ENCODE measurements around the gene SURF1.

The SURF1 gene

DNA sequence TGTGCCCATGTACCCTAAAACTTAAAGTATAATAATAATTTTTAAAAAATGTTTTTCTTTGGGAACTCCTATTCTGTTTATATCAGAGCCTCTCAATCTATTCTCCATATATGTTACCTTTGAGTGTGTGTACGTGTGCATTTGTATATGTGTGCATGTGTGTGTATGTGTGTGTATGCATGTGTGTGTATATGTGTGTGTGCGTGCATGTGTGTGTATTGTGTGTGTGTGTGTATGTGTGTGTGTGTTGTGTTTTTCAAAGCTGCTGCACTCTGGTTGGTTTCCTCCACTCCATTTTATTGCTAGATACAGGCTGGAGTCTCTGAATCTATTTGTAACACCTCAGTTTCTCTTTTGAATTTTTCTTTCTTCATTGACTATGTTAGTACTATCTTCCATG is 40.3 kb downstream of the SURF1 start:
- DNase-seq = no peak
- no peak overlapping the region for H3K27ac ChIP-seq
- H3K36me3 ChIP-seq (replicated peaks) = no peaks in the 10 kb centered on the region
- TF ChIP-seq, protein P1, sequence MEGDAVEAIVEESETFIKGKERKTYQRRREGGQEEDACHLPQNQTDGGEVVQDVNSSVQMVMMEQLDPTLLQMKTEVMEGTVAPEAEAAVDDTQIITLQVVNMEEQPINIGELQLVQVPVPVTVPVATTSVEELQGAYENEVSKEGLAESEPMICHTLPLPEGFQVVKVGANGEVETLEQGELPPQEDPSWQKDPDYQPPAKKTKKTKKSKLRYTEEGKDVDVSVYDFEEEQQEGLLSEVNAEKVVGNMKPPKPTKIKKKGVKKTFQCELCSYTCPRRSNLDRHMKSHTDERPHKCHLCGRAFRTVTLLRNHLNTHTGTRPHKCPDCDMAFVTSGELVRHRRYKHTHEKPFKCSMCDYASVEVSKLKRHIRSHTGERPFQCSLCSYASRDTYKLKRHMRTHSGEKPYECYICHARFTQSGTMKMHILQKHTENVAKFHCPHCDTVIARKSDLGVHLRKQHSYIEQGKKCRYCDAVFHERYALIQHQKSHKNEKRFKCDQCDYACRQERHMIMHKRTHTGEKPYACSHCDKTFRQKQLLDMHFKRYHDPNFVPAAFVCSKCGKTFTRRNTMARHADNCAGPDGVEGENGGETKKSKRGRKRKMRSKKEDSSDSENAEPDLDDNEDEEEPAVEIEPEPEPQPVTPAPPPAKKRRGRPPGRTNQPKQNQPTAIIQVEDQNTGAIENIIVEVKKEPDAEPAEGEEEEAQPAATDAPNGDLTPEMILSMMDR (IDR thresholded peaks at IDR 0.05; ENCODE audit: low read depth, low read length, missing control alignments) = no peak
- H3K27me3 ChIP-seq (replicated peaks) = no peaks in the 10 kb centered on the region
- in situ Hi-C loops (cut with HindIII; ENCODE audit: low pct_ligation_motif_present, low sequenced_read_pairs) = no loop called here
- no peak overlapping the region for H3K4me3 ChIP-seq (ENCODE audit: low read depth, low read length)

GRCh38 chr9:133309608-133310007 is 46.7 kb downstream of the SURF1 start:
- Histone ChIP-seq H3K27me3 (replicated peaks) (no peaks in the 10 kb centered on the region), H3K4me3 (ENCODE audit: low read depth, low read length) (no peak overlapping the region), H3K27ac (no peak overlapping the region), H3K36me3 (replicated peaks) (no peaks in the 10 kb centered on the region)
- in situ Hi-C loops (cut with HindIII; ENCODE audit: low pct_ligation_motif_present, low sequenced_read_pairs) = no loop called here
- TF ChIP-seq, protein P1 (IDR thresholded peaks at IDR 0.05; ENCODE audit: low read depth, low read length, missing control alignments) = no peak
- no peak for DNase-seq

- H3K27me3 ChIP-seq (replicated peaks) = no peaks in the 10 kb centered on the region
- H3K4me3 ChIP-seq (ENCODE audit: low read depth, low read length) = no peak overlapping the region
- TF ChIP-seq, protein P1 (IDR thresholded peaks at IDR 0.05; ENCODE audit: low read depth, low read length, missing control alignments) = no peak
- H3K27ac ChIP-seq = no peak overlapping the region
- in situ Hi-C loops (cut with HindIII; ENCODE audit: low pct_ligation_motif_present, low sequenced_read_pairs) = no loop called here
- no peak for DNase-seq
- no peaks in the 10 kb centered on the region for H3K36me3 ChIP-seq (replicated peaks)
Measured at GRCh38 chr9:133307301-133307700, 49.0 kb downstream of the SURF1 start.

GRCh38 chr9:133306242-133307204 is 49.8 kb downstream of the SURF1 start:
- H3K36me3 ChIP-seq (replicated peaks) = no peaks in the 10 kb centered on the region
- DNase-seq = no peak
- TF ChIP-seq, protein P1 (IDR thresholded peaks at IDR 0.05; ENCODE audit: low read depth, low read length, missing control alignments) = no peak
- no peak overlapping the region for H3K27ac ChIP-seq
- H3K27me3 ChIP-seq (replicated peaks) = no peaks in the 10 kb centered on the region
- in situ Hi-C loops (cut with HindIII; ENCODE audit: low pct_ligation_motif_present, low sequenced_read_pairs) = no loop called here
- H3K4me3 ChIP-seq (ENCODE audit: low read depth, low read length) = no peak overlapping the region

- no peak overlapping the region for H3K4me3 ChIP-seq (ENCODE audit: low read depth, low read length)
- H3K27ac ChIP-seq = no peak overlapping the region
- TF ChIP-seq, protein P1 (IDR thresholded peaks at IDR 0.05; ENCODE audit: low read depth, low read length, missing control alignments) = no peak
- DNase-seq = no peak
- H3K27me3 ChIP-seq (replicated peaks) = no peaks in the 10 kb centered on the region
- in situ Hi-C loops (cut with HindIII; ENCODE audit: low pct_ligation_motif_present, low sequenced_read_pairs) = no loop called here
- no peaks in the 10 kb centered on the region for H3K36me3 ChIP-seq (replicated peaks)
Measured at GRCh38 chr9:133305731-133306130, 50.6 kb downstream of the SURF1 start.
